GM12892 (cell line): ENCODE results near the gene KLHL12.
"Not testable (repeated sequence)": the region's sequence is repeated elsewhere in the genome, so short reads cannot be mapped to it uniquely, and the experiment has no call there.

Source experiments
- POLR2A ChIP-seq: IDR thresholded peaks from 2 replicates; pipeline ENCODE4 v1.6.1; 2011; ENCODE audit warnings: low read depth, low read length, control low read depth
- POLR2AphosphoS5 ChIP-seq: IDR thresholded peaks from 2 replicates; pipeline ENCODE4 v1.6.1; 2011; ENCODE audit warnings: low read depth, low read length, control low read depth
- TAF1 ChIP-seq: IDR thresholded peaks from 2 replicates; pipeline ENCODE4 v1.6.1; 2011; ENCODE audit warnings: low read depth, mild to moderate bottlenecking, control low read depth, low read length, borderline replicate concordance

GRCh38 chr1:202903808-202904207 is 23.2 kb downstream of the KLHL12 start:
- not testable (repeated sequence) for TF ChIP-seq TAF1, POLR2A, POLR2AphosphoS5
